Measurements from ENCODE around the gene MRPL52.
"Not testable (repeated sequence)": the region's sequence is repeated elsewhere in the genome, so short reads cannot be mapped to it uniquely, and the experiment has no call there.

MRPL52 gene

GRCh38 chr14:22854963-22855724 is 25.5 kb downstream of the MRPL52 start:
- no peak for DNase-seq

GRCh38 chr14:22856428-22856827 is 26.7 kb downstream of the MRPL52 start:
- no peak for DNase-seq

- not testable (repeated sequence) for DNase-seq
These were observed 30.7 kb downstream of the MRPL52 start for GRCh38 chr14:22860377-22860776.

- no peak for DNase-seq
These were observed 32.0 kb downstream of the MRPL52 start for GRCh38 chr14:22861651-22862050.

- DNase-seq = no peak
These were observed 35.3 kb downstream of the MRPL52 start for GRCh38 chr14:22864979-22865378.

- DNase-seq = no peak
These were observed 36.0 kb downstream of the MRPL52 start for GRCh38 chr14:22865424-22866405.

- no peak for DNase-seq
These were observed 37.2 kb downstream of the MRPL52 start for GRCh38 chr14:22866874-22867273.

- no peak for DNase-seq
These were observed 41.1 kb downstream of the MRPL52 start for GRCh38 chr14:22870811-22871223.

GRCh38 chr14:22871224-22872032 is 41.7 kb downstream of the MRPL52 start, which contains the start of gene LRP10:
LRP10 (plus strand) TSS chr14:22871740; CDS start chr14:22872304, 564 bp downstream.
- peak; percentile 58 for DNase-seq

GRCh38 chr14:22872033-22872832 is 42.5 kb downstream of the MRPL52 start:
- DNase-seq = no peak

- DNase-seq = no peak
These were observed 43.3 kb downstream of the MRPL52 start for GRCh38 chr14:22872833-22873520.

- no peak for DNase-seq
These were observed 45.5 kb downstream of the MRPL52 start for GRCh38 chr14:22875003-22875747.

- no peak for DNase-seq
These were observed 46.1 kb downstream of the MRPL52 start for GRCh38 chr14:22875748-22876319.

GRCh38 chr14:22877000-22877501 is 47.4 kb downstream of the MRPL52 start:
- no peak for DNase-seq

GRCh38 chr14:22878271-22879246 is 48.9 kb downstream of the MRPL52 start:
- no peak for DNase-seq

- no peak for DNase-seq
These were observed 52.4 kb downstream of the MRPL52 start for GRCh38 chr14:22882064-22882463.

GRCh38 chr14:22882529-22883172 is 53.0 kb downstream of the MRPL52 start:
- DNase-seq = no peak
